Sigmoid colon (tissue), 7 donors: ENCODE results near the gene GNS. TPM values are rescaled to one million over a fixed set of nuclear protein-coding genes. Genes with fewer than 3 reads are reported as not detected.

Source experiments
- DNase-seq: peaks from one replicate; pipeline ENCODE4 v3.0.0-alpha.2; 2019
- H3K27ac ChIP-seq, 4 donors: fragments of 200-600 bp; sonication (generic); one replicate each; pipeline ENCODE4 v1.5.1; 2016 to 2019; ENCODE audit warnings: mild to moderate bottlenecking in 1 of 4
- H3K27me3 ChIP-seq, 3 donors: fragments of 200-600 bp; sonication (generic); one replicate each; pipeline ENCODE4 v1.5.1; 2019; ENCODE audit warnings: mild to moderate bottlenecking in 1 of 3
- H3K36me3 ChIP-seq, 4 donors: fragments of 200-600 bp; sonication (generic); one replicate each; pipeline ENCODE4 v1.5.1; 2016 to 2019
- H3K4me1 ChIP-seq, 4 donors: fragments of 200-600 bp; sonication (generic); one replicate each; pipeline ENCODE4 v1.5.1; 2017 to 2019
- H3K4me3 ChIP-seq, 4 donors: fragments of 200-600 bp; sonication (generic); one replicate each; pipeline ENCODE4 v1.5.1; 2017 to 2019; ENCODE audit warnings: mild to moderate bottlenecking in 2 of 4, moderate library complexity in 1 of 4
- H3K9me3 ChIP-seq, 4 donors: fragments of 200-600 bp in 3 of 4; sonication (generic) in 3 of 4; one replicate each; pipeline versions ENCODE4 v1.5.1 to v1.6.1; 2013 to 2019
- EP300 ChIP-seq, 4 donors: sonication (generic); formaldehyde crosslinking; IDR thresholded peaks; one replicate each; pipeline ENCODE4 v1.6.1; 2017; ENCODE audit warnings: antibody characterized with exemption in 4 of 4
- POLR2A ChIP-seq, 2 donors: fragments of 450-650 bp; IDR thresholded peaks; one replicate each; pipeline ENCODE4 v1.6.1; 2016; ENCODE audit warnings: antibody characterized with exemption in 2 of 2, mild to moderate bottlenecking in 2 of 2, moderate library complexity in 2 of 2
- POLR2AphosphoS5 ChIP-seq, 4 donors: sonication (generic); formaldehyde crosslinking; IDR thresholded peaks; one replicate each; pipeline ENCODE4 v1.6.1; 2017; ENCODE audit warnings: antibody characterized with exemption in 4 of 4
- WGBS, 2 donors: extraction: QIAGEN DNeasy Blood & Tissue Kit; methylation state at CpG; one replicate each; pipeline ENCODE4 v1.1.7; 2013; 5-methylcytosine and 5-hydroxymethylcytosine counted together
- intact Hi-C: fragments of 100-400 bp; cut with DNase I; formaldehyde crosslinking; loops from one replicate; pipeline ENCODE4 v1.15.1; 2023
- polyA plus RNA-seq, 3 donors: library from polyadenylated mRNA; stranded (reverse); fragments of 200-250 nt; gene quantifications; one replicate each; pipeline ENCODE4 v1.2.3, GENCODE V29; 2013
- total RNA-seq, 4 donors: library from RNA; depleted of rRNA; stranded (reverse); fragments of >200 nt; gene quantifications; one replicate each; pipeline ENCODE4 v1.1.0, GENCODE V29; 2016
- TF ChIP-seq, protein P1 (sequence below), 4 experiments: fragments of 450-650 bp in 3 of 4; fragments of 200-600 bp in 1 of 4; IDR thresholded peaks; one replicate each; pipeline ENCODE4 v1.5.1; 2016 to 2019; ENCODE audit warnings: antibody characterized with exemption in 4 of 4, mild to moderate bottlenecking in 3 of 4, moderate library complexity in 2 of 4
- donor health status: healthy with polysubstance abuse.
- donor health status: Bipolar disorder and iron deficiency.
- donor health status: healthy.

Gene GNS
- total and polyA plus RNA-seq, 7 donors = 4.2 to 73.0 (median 65.3) TPM

DNA sequence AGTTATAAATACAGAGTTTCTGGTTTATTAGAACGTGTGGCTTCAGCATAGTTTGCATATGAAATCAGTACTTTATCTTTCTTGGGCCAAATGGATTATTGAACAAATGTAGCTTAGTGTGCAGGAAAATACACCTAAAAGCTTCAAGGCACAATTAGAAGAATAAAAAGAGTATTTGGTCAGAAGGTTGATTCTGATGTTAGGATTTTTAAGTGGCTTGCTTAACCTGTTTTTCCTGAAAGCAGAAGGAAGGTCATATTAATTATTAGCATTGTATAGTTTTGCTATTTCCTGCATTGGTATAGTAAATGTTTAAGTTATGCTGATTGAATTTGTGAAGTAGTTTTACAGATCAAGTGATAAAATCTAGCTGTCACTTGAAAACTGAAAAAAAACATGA lies 31.0 kb upstream of the GNS start:
- intact Hi-C loops = no loop called here
- no peak for DNase-seq

DNA sequence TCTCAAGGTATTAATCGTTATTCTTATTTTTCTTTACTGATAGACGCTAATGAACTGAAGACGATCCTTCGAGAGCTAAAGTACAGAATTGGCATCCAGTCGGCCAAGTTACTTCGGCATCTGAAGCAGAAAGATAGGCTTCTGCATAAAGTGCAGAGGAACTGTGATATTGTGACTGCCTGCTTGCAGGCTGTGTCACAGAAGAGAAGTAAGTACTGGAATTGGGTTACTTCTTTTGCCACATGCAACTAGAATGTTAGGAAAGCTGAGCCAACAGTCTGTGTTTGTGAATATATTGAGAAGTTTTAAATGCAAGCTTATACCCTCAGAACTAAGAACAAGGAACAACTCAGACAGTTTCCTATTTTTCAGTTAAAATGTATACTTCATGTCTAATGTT lies 26.6 kb upstream of the GNS start:
- no peak overlapping the region for H3K27ac ChIP-seq
- H3K9me3 ChIP-seq = no peaks in the 10 kb centered on the region
- WGBS, 2 donors = 96 to 98% methylated on average over 6 of the region's 6 CpGs
- no peak overlapping the region for H3K4me3 ChIP-seq
- peaks cover 5 to 62% (median 48%) of the 10 kb centered on the region in 3 donors for H3K27me3 ChIP-seq
- intact Hi-C loops = no loop called here
- TF ChIP-seq POLR2AphosphoS5 (IDR thresholded peaks at IDR 0.05) (no peak), POLR2A (IDR thresholded peaks at IDR 0.05) (no peak), EP300 (IDR thresholded peaks at IDR 0.05) (no peak)
- TF ChIP-seq, protein P1, sequence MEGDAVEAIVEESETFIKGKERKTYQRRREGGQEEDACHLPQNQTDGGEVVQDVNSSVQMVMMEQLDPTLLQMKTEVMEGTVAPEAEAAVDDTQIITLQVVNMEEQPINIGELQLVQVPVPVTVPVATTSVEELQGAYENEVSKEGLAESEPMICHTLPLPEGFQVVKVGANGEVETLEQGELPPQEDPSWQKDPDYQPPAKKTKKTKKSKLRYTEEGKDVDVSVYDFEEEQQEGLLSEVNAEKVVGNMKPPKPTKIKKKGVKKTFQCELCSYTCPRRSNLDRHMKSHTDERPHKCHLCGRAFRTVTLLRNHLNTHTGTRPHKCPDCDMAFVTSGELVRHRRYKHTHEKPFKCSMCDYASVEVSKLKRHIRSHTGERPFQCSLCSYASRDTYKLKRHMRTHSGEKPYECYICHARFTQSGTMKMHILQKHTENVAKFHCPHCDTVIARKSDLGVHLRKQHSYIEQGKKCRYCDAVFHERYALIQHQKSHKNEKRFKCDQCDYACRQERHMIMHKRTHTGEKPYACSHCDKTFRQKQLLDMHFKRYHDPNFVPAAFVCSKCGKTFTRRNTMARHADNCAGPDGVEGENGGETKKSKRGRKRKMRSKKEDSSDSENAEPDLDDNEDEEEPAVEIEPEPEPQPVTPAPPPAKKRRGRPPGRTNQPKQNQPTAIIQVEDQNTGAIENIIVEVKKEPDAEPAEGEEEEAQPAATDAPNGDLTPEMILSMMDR (IDR thresholded peaks at IDR 0.05) = no peak
- peaks cover 0 to 11% (median 11%) of the 10 kb centered on the region in 4 donors for H3K4me1 ChIP-seq
- DNase-seq = no peak
- H3K36me3 ChIP-seq = no peaks in the 10 kb centered on the region

More for the DNA sequence above, 31.0 kb upstream of the GNS start:
- H3K36me3 ChIP-seq = no peaks in the 10 kb centered on the region
- no peak overlapping the region for H3K27ac ChIP-seq
- no peaks in the 10 kb centered on the region for H3K9me3 ChIP-seq
- H3K4me1 ChIP-seq = no peaks in the 10 kb centered on the region
- no peak overlapping the region for H3K4me3 ChIP-seq
- 76 to 83% methylated on average over 1 of the region's 1 CpG for WGBS, 2 donors
- TF ChIP-seq, protein P1 (IDR thresholded peaks at IDR 0.05) = no peak
- TF ChIP-seq EP300 (IDR thresholded peaks at IDR 0.05) (no peak), POLR2A (IDR thresholded peaks at IDR 0.05) (no peak), POLR2AphosphoS5 (IDR thresholded peaks at IDR 0.05) (no peak)
- H3K27me3 ChIP-seq = peaks cover 0 to 19% (median 17%) of the 10 kb centered on the region in 3 donors

DNA sequence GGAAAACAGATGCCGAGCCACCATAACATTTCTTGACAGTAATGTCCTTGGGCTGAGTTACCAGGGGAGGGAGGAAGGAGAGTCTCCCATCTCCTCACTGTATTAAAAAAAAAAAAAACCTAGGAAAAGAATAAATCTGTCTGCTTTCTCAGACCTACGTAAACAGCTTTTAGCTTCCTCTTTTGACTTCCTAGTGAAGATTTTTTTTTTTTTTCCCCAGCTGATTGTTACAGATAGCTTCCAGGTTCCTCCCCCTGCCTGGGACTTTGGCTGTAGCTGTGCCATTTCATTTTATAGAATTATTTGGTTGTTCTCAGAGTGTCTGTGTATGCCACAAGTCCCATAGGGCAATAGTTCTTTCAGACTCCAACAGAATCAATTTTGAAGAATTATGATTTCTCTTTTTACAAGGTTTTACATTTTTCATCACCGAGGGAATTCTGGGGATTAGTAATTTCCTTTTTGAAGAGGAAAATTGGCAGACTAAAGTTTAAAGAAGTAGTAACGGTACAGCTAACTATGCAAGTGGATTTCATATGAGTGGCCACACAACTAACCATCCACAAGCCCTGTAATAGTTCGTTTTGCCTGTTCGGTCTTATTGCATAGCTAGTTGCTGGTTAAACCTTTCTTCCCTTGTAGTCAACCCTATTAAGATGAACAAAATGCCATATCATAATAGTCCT lies 23.1 kb upstream of the GNS start:
- DNase-seq = no peak
- Histone ChIP-seq H3K4me3 (peak overlapping the region in 2 of 4 donors; percentile 54 to 60), H3K9me3 (no peaks in the 10 kb centered on the region), H3K36me3 (no peaks in the 10 kb centered on the region), H3K4me1 (peaks cover 0 to 20% (median 17%) of the 10 kb centered on the region in 4 donors), H3K27ac (no peak overlapping the region), H3K27me3 (peaks cover 5 to 66% (median 48%) of the 10 kb centered on the region in 3 donors)
- intact Hi-C loops = no loop called here
- no peak for TF ChIP-seq POLR2AphosphoS5 (IDR thresholded peaks at IDR 0.05)
- TF ChIP-seq POLR2A (IDR thresholded peaks at IDR 0.05) = no peak
- TF ChIP-seq, protein P1 (IDR thresholded peaks at IDR 0.05) = no peak
- no peak for TF ChIP-seq EP300 (IDR thresholded peaks at IDR 0.05)
- 43 to 46% methylated on average over 6 of the region's 6 CpGs for WGBS, 2 donors

DNA sequence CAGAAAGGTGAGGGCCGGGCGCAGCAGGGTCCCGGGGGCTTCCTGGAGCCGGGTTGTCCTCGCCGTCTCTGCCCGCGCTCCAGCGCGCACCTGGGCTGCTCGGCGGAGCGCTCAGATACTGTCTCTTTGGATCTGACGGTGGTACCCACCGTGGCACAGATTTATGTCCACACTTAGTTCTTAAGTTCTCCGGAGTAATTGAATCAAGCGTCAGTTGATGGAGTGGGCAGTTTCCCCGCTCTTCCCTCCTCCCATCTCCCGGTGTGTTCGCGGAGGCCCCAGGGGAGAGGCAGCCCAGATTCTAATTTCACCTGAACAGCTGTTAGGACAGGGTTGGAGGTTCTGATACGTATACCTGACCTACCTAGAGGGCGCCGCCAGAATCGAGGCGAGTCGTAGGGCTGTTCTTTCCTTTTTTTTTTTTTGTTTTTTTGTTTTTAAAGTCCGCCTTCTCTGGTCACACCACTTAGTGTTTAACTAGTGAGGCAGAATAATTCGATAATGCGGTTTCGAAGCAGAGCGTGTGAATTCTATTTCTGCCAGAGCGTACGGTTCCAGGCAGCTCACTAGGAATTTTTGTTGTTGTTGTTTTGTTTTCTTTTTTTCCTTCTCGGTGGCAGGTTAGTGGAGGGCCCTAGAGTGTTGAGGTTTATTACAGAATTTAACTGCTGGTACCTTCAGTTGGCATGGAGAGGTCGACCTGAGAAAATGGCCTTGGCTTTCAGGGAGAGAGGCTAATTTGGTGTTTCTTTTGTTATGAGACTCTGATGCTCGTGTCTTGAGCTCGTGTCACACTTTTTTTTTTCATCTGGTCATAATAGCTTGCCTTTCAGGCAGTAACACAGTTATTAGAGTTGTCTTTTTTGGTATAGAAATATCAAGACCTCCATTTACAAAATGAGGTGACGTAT lies 22.3 kb upstream of the GNS start:
- intact Hi-C loops = no loop called here
- H3K27me3 ChIP-seq = peaks cover 5 to 60% (median 44%) of the 10 kb centered on the region in 3 donors
- no peak overlapping the region for H3K27ac ChIP-seq
- no peaks in the 10 kb centered on the region for H3K9me3 ChIP-seq
- no peaks in the 10 kb centered on the region for H3K36me3 ChIP-seq
- DNase-seq = no peak
- peaks cover 0 to 20% (median 17%) of the 10 kb centered on the region in 4 donors for H3K4me1 ChIP-seq
- H3K4me3 ChIP-seq = peak overlapping the region; percentile 40 to 60 (median 50)
- 2 to 5% methylated on average over 39 of the region's 39 CpGs for WGBS, 2 donors
- TF ChIP-seq, protein P1 (IDR thresholded peaks at IDR 0.05) = no peak
- TF ChIP-seq POLR2AphosphoS5 (IDR thresholded peaks at IDR 0.05) (no peak), EP300 (IDR thresholded peaks at IDR 0.05) (no peak), POLR2A (IDR thresholded peaks at IDR 0.05) (no peak)
